GM18502 (cell line): Measurements from ENCODE around the gene HES7.
"Not testable (repeated sequence)": the region's sequence is repeated elsewhere in the genome, so short reads cannot be mapped to it uniquely, and the experiment has no call there.

Experiments used
- ATAC-seq: cut with Tn5 transposase; IDR thresholded peaks from one replicate; pipeline ENCODE4 v1.9.1; 2021; ENCODE audit warnings: mild to moderate bottlenecking; ENCODE audit not compliant: unreplicated experiment, poor library complexity

Gene HES7

DNA sequence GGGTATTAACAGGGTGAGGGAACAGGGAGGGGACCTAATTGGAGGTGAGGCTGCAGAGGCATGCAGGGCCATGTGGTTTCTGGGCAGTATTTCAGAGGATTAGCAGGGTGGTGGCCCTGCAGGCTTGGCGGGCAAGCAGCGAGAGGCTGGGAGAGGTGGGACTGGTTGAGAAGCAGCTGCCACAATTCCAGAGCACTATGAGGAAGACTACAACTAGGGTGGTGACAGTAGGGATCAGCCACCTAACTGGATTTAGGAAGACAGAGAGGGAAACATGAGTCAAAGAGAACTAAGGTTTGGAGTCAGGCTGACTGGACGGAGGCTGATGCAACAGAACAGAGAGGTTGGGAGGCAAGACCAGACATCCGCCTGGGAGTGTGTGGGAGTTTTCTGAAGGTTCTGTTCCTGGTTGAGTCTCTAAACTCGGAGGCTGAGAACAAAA is 17.9 kb downstream of the HES7 start:
- no peak for ATAC-seq

DNA sequence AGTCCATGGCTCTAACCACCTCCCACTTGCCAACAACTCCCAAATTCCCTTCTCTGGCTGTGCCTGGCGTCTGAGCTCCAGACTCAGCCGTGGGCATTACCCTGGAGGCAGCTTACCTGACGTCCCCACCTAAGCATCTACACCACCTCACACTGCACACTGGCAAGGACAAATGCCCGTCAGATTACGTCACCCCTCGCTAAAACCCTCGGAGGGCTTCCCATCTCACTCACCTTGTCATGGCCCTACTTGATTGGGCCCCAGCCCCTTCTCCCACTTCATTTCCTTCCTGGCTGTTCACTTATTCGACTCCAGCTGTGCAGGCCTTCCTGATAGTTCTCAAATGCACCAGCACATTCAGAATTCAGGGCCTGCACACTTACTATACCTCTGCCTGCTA is 19.0 kb downstream of the HES7 start:
- ATAC-seq, result no peak

DNA sequence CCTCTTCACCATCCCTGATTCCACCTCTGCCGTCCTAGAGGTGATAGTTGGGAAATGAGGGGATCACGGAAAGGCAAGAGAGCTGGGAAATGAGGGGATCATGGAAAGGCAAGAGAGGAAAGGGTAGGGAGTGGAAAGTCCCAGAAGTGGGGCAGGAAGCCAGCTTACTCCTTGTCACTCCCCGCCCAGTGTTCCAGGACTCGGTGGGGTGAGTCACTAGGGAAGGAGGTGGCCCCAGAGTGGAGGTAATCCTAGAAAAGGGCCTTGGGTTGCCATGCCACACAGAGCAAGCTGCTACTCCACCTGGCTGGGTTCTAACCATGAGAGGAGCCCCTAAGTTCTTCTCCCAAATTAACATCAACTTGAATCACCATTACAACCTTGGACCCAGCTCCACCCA is 20.4 kb downstream of the HES7 start:
- ATAC-seq, result no peak

DNA sequence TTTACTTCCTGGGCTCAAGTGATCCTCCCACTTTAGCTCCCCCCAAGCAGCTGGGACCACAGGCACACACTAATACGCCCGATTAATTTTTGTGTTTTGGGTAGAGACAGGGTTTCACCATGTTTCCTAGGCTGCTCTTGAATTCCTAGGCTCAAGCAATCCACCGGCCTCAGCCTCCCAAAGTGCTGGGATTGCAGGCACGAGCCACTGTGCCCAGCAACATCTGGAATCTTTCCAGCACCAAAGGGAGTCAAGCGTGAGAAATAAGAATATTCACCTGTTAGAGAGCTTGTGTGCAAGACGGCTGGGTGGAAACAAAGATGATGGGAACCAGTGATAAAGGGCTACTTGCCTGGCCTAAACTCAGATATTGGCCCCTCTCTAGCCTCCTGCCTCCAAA is 22.2 kb downstream of the HES7 start:
- ATAC-seq, result no peak

DNA sequence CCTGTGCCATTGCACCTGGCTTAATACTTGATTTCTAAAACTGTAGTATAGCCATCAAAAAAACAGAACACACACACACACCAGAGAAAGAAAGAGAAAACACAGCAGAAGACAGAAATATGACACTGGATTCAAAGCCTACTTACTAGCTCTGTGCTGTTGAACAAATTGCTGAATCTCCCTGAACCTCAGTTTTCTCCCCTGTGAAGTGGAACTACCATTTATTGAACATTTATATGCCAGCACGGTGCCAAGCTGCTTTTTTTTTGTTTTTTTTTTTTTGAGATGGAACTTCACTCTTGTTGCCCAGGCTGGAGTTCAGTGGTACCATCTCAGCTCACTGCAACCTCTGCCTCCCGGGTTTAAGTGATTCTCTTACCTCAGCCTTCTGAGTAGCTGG is 23.1 kb downstream of the HES7 start:
- no peak for ATAC-seq

DNA sequence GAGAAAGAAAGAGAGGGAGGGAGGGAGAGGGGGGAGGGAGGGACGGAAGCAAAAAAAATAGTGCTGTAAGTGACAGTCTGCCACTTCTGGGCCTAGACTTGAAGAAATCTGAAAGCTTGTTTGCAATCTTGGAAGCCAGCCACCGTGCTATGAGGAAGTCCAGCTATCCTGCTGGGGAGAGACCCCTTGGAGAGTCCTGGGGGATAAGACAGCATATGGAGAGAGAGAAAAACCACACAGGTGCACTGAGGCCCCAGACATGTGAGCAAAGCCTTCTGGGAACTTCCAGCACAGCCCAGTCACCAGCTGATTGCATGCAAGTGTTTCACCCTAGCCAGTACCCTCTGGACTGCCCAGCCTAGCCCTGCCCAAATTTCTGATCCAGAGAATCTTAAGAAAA is 23.8 kb downstream of the HES7 start:
- ATAC-seq, result no peak

DNA sequence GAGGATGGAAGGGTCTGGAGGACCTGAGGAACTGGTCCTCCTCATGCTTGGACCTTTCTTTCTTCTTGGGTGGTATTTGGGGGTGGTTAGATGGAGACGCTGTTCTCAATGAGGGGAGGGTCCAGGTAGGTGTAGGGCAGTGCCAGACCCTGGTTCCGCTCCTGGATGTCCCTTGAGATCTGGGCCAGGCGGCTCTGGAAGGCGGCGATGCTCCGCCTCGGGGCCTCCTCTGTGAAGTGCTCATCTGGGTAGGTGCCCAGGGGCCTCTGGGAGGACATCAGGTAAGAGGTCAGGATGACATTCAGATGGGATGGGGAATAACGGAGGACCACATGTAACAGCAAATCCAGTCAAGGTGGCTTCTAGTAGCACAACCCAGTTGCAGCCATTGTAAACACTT is 27.4 kb downstream of the HES7 start:
- no peak for ATAC-seq

DNA sequence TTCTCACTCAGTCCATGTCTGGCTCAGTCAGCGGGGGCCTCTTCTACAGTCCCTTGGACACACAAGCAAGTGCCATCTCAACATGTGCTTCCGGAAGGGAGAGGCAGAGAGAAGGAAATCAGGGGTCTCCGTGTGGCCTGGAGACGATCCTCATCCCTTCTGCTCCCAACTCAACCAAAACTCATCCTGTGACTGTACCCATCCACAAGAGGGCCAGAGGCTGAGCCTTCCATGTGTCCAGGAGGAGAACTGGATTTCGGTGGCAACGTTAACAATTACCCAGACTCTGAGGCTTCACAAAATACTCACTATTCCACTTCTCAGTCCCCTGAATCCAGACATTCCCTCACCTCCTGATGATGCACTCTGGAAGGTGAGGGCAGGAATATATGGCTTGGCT is 28.5 kb downstream of the HES7 start:
- no peak for ATAC-seq

DNA sequence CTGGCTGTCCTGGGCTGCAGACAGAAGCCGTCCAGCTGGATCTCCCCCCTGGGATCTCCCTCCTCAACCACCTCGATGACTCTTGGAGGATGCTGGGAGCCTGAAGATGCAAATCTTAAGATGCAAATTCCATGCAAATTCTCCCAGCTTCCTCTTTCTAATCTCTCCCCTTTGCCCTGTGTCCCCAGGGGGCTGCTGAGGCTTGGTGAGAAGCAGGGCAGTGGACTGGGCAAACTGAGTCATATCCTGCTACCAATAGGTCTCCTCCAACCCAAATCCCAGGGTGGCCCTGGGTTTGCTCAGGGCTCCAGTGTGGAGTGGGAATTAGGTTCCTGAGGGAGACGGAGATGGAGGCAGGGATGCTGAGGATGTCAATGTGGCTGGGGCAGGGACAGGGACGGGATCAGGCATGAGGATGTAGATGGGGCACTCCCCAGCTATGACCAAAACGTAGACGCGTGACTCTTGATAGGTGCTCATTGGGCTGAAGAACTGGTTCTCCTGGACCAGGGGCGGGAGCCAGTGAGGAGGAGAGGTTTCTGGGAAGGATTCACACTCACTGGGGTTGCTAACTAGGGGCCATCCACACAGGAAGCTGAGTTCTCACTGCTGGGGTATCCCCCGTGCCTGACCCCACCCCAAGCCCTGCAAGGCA is 32.7 kb downstream of the HES7 start:
- no peak for ATAC-seq

DNA sequence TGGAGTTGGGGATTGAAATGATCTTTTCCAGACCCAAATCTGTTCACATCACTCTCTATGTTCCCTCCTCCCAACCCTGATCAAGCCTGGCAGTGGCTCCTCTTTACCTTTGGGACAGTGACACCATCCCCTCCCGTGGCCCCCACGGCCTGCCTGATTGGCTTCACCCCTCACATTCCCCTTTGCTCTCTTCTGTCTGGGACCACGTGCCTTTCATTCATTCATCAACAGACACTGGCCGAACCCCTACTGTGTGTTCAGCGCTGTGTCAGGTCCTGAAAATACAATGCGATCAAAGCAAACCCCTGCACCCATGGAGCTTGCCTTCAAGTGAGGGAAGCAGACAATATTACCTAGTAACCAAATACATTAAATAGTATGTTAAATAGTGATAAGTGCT is 34.2 kb downstream of the HES7 start:
- no peak for ATAC-seq

DNA sequence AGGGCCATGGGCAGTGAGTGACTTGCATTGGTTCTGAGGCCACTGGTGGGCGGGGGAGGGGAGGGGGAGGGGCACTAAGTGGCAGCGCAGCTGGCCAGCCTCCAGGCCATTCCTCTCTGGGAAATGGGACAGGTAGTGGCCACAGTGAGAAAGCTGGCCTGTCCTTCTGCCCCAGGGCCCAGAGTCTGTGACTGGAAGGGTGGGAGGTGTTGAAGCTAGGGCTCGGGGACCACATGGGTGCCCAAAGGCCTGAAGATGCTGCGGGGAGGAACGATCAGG is 36.0 kb downstream of the HES7 start:
- no peak for ATAC-seq

DNA sequence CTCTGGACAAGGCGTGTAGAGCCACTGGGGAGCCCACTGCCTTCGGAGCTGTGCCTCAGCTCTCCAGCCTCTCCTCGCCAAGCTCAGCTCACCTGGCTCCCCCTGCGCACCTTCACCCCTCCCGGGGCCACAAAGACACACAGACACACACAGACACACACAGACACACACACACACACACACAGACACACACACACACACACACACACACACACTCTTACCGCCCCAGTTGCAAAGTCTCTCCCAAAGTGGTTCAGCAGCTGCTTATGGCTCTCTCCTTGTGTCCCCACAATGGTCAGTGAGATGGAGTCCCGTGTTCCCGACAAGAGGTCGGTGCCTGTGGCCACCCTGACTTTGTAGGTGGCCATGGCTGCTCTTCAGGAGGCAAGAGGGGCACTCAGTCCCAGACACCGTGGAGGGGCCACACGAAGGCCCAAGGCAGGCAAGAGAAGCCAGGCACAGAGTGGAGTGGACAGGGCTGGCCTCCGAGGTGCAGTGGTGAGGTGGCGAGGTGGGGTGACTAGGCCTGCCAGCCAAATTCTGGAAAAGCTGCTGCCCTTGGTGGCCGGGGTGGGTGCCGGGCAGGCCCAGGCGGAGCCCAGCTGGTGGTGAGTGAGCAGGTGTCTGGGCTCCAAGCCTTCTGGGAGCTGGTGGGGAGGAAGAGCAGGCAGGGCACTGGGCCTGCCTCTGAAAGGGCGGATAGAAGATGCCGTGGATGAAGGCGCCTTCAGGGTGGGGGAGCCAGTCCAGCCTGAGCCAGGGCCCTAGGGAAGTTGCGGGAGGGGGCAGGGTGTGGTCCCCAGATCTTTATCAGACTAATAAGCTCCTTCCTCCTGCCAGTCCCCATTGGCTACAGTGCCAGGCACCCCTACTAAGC is 36.6 kb downstream of the HES7 start, which contains the start of gene ALOX12B:
TSS of gene ALOX12B (minus strand) at position 642 of the 877 bp plus-strand sequence. CDS start at position 368, 274 bp downstream.
- ATAC-seq, result no peak

DNA sequence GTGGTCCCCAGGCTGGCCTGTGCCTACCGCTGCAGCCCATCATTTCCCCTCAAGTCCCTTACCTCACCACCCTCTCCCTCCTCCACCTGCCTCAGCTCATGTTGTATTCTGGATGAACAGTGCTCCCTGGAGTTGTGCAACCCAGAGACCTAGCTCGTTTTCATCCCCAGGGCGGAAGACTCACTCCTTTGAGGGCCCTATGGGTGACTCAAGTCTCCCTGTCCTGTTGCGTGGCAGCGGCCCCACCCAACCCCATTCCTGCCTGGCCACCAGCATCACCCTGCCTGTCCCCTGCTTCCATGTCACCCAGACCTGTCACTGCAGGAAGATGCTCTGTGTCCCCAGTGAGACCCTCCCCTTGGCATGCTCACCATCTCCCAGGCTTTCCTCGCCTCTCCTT is 39.7 kb downstream of the HES7 start:
- no peak for ATAC-seq

DNA sequence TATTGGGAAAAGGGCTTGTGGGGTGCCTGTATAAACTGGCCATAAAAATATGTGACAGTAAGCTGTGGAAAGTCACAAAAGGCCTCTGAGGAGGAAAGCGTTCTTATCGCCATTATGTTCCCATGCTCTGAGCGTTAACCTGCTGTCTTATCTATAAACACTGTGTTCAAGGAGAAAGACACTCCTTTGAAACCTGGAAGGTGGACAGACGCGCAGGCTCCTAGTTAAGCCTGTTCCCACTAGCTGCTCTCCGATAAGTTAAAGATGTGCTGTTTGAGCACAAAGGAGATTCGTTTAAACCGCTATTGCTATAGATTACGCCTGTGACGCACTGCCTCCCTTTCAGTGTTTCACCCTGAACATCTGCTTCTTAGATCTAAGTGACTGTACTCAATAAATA is 41.6 kb downstream of the HES7 start:
- no peak for ATAC-seq

DNA sequence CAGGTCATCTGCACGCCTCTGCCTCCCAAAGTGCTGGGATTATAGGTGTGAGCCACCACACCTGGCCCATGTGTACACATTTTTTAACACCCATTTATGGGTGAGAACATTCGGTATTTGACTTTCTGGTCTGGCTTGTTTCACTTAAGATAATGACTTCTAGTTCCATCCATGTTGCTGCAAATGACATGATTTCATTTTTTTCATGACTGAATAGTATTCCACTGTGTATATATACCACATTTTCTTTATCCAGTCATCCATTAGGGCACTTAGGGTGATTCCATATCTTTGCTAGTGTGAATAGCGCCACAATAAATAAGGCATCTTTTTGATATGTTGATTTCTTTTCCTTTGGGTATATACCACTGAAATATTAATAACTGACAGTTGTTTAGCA is 42.0 kb downstream of the HES7 start:
- ATAC-seq, result no peak

DNA sequence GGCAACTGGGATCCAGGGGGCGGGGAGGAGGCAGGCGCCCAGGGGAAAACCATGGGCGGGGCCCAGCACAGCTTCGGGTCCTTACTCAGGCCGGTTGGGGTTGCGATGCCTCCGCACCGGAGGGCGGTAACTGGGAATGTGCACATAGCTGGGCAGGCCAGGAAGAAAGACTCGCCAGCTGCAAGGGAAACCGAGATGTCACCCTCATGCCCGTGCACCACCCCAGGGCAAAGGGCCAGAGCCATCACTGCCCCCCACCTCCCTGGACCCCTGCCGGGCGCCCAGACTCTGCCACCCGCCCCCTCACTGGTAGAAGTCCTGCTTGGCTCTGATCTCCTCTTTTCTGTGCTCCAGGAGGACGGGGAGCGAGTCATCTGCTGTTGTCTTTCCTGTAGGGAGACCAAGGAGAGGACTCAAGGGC is 43.1 kb downstream of the HES7 start:
- ATAC-seq, result no peak

DNA sequence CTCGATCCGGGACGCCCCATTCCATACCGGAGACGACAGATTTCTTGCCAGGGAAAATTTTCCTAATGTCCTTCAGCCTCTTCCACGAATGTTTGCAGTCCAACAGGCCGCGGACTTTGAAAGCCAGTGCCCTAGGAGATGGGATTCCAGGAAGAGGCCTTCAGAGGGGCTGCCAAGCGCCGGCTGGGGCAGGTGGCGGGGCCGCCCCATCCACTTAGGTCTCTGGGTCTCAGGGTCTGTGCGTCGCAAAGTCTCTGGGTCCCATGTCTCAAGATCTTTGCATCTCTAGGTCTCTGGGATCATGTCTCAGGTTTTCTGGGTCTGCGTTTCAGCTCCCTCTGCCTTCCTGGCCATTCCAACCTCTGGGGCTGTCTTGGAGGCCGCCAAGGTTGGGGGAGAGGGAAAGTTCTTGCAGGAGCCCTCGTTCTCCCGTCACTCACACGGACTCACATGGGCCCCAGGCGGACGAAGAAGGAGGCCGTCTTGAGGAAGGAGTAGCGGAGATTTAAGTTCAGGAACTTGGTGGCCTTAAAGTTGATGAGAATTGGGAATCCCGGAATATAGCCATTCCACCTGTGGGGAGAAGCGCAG is 43.6 kb downstream of the HES7 start:
- ATAC-seq, result no peak

DNA sequence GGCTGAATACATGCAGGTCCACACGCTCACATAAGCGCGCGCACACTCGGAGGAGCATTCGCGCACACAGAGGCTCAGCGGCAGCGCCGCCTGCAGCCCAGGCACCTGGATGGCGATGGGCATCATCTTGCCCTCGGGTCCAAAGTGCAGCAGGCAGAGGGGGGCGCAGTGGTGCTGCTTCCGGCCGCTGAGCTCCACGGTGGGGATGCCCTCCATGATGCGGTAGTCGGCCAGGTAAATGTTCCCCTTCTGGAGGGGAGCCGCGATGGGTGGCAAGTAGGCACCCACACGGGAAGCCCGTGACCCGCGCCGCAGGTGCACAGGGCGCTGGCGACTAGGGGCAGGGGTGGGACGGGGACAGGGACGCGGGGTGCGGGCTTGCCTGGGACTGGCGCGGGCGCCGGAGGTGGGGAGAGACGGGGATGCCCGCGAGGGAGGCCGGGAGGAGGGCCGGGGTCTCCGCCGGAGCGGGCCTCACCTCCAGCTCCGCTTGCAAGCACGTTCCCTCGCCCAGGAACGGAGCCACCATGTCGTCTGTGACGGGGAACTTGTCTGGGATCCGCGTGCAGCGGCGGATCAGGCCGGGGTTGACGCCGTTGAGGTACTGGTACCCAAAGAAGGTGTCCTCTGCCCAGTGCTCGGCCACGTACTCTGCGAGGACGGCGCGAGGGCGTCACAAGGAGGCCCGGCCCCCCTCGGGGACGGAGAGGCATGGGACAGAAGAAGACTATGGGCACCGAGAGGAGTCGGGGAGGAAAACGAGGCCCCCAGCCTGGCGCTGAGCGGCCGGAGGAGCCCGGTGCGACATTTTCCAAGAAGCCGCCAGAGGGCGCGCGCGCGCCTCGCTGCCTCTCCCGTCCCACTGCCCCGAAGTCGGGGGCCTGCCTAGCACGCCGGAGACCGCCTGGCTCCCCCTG is 44.4 kb downstream of the HES7 start:
- ATAC-seq, result no peak

DNA sequence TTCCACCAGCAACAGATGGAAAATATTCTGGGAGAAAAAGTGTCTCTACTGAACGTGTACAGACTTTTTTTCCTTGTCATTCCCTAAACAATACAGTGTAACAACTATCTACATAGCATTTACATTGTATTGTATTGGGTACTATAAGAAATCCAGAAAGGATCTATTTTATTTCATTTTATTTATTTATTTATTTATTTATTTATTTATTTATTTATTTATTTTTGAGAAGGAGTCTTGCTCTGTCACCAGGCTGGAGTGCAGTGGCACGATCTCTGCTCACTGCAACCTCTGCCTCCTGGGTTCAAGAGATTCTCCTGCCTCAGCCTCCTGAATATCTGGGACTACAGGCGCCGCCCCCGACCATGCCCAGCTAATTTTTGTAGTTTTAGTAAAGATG is 46.0 kb downstream of the HES7 start:
- not testable (repeated sequence) for ATAC-seq

DNA sequence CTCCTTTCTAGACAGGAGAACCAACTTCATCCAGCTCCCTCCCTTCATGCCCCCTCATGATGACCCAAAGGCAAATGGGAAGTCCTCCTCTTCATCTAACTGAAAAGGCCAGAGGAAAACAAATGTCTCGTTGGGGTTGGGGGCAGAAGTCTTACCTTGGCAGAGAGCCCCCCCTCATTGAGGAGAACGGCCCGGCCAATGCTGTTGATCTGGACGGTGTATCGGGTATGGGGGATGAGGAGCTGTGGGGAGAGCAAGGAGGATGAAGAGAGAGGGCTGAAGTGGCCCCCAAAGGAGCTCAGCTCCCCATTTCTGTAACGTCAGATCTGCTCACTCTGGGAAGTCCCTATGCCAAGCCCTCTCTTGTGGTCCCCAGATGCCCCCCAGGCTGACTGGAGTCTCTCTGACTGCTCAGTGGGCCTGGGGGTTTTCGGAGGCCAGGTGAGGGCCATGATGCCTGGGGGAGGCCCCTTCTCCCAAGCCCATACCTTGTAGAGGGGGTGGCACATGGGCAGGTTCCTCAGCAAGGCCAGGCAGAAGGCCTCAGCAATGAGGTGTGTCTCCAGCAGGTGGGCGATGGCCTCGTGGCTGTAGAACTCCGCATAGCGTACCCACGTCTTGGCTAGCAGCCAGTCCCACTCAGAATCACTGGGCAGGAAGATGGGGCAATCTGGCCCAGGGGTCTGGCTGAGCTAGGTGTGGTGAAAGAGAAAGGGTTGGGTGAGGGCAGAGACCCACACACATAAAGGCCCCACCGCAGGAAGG is 47.2 kb downstream of the HES7 start:
- ATAC-seq, result no peak
